ENCODE measurements around the gene CAPN10. TPM values are rescaled to one million over a fixed set of nuclear protein-coding genes. Genes with fewer than 3 reads are reported as not detected.

Gene CAPN10
- total RNA-seq, 1 experiment from 2014 or later = 69.0 TPM

- DNase-seq = peak; percentile 86
- H3K4me3 ChIP-seq (ENCODE audit: insufficient read depth, low read depth, low read length) = peak overlapping the region; percentile 92
These were observed 626 bp downstream of the CAPN10 start for GRCh38 chr2:240586919-240587800.

GRCh38 chr2:240588006-240588655, 1.6 kb downstream of the CAPN10 start:
- H3K27me3 ChIP-seq (ENCODE audit: control insufficient read depth, insufficient read depth, low read length) = no peaks in the 10 kb centered on the region
- DNase-seq = no peak
- no peak overlapping the region for H3K4me3 ChIP-seq (ENCODE audit: insufficient read depth, low read depth, low read length)
- H3K36me3 ChIP-seq (replicated peaks; ENCODE audit: control insufficient read depth, insufficient read depth, low read length) = peaks cover 5% of the 10 kb centered on the region

More at GRCh38 chr2:240586919-240587800, 626 bp downstream of the CAPN10 start:
- H3K27me3 ChIP-seq (ENCODE audit: control insufficient read depth, insufficient read depth, low read length) = no peaks in the 10 kb centered on the region
- peaks cover 5% of the 10 kb centered on the region for H3K36me3 ChIP-seq (replicated peaks; ENCODE audit: control insufficient read depth, insufficient read depth, low read length)

GRCh38 chr2:240588669-240589068, 2.1 kb downstream of the CAPN10 start:
- Histone ChIP-seq H3K4me3 (ENCODE audit: insufficient read depth, low read depth, low read length) (no peak overlapping the region), H3K36me3 (replicated peaks; ENCODE audit: control insufficient read depth, insufficient read depth, low read length) (peaks cover 5% of the 10 kb centered on the region), H3K27me3 (ENCODE audit: control insufficient read depth, insufficient read depth, low read length) (no peaks in the 10 kb centered on the region)
- no peak for DNase-seq

- H3K4me3 ChIP-seq (ENCODE audit: insufficient read depth, low read depth, low read length) = no peak overlapping the region
- DNase-seq = no peak
- peaks cover 5% of the 10 kb centered on the region for H3K36me3 ChIP-seq (replicated peaks; ENCODE audit: control insufficient read depth, insufficient read depth, low read length)
- H3K27me3 ChIP-seq (ENCODE audit: control insufficient read depth, insufficient read depth, low read length) = no peaks in the 10 kb centered on the region
These were observed 2.8 kb downstream of the CAPN10 start for GRCh38 chr2:240589375-240589774.

- DNase-seq = no peak
- H3K27me3 ChIP-seq (ENCODE audit: control insufficient read depth, insufficient read depth, low read length) = no peaks in the 10 kb centered on the region
- H3K36me3 ChIP-seq (replicated peaks; ENCODE audit: control insufficient read depth, insufficient read depth, low read length) = peaks cover 4% of the 10 kb centered on the region
- H3K4me3 ChIP-seq (ENCODE audit: insufficient read depth, low read depth, low read length) = no peak overlapping the region
These were observed 3.5 kb downstream of the CAPN10 start for GRCh38 chr2:240589850-240590525.

- no peak overlapping the region for H3K4me3 ChIP-seq (ENCODE audit: insufficient read depth, low read depth, low read length)
- DNase-seq = no peak
These were observed 4.2 kb downstream of the CAPN10 start for GRCh38 chr2:240590681-240591111.

GRCh38 chr2:240591226-240591625, 4.7 kb downstream of the CAPN10 start:
- peaks cover 3% of the 10 kb centered on the region for H3K36me3 ChIP-seq (replicated peaks; ENCODE audit: control insufficient read depth, insufficient read depth, low read length)
- H3K4me3 ChIP-seq (ENCODE audit: insufficient read depth, low read depth, low read length) = no peak overlapping the region
- no peak for DNase-seq

More at GRCh38 chr2:240590681-240591111, 4.2 kb downstream of the CAPN10 start:
- Histone ChIP-seq H3K36me3 (replicated peaks; ENCODE audit: control insufficient read depth, insufficient read depth, low read length) (peaks cover 3% of the 10 kb centered on the region), H3K27me3 (ENCODE audit: control insufficient read depth, insufficient read depth, low read length) (no peaks in the 10 kb centered on the region)

GRCh38 chr2:240591784-240592183, 5.2 kb downstream of the CAPN10 start:
- H3K27me3 ChIP-seq (ENCODE audit: control insufficient read depth, insufficient read depth, low read length) = no peaks in the 10 kb centered on the region
- no peak overlapping the region for H3K4me3 ChIP-seq (ENCODE audit: insufficient read depth, low read depth, low read length)
- peaks cover 3% of the 10 kb centered on the region for H3K36me3 ChIP-seq (replicated peaks; ENCODE audit: control insufficient read depth, insufficient read depth, low read length)
- no peak for DNase-seq

More at GRCh38 chr2:240591226-240591625, 4.7 kb downstream of the CAPN10 start:
- no peaks in the 10 kb centered on the region for H3K27me3 ChIP-seq (ENCODE audit: control insufficient read depth, insufficient read depth, low read length)

GRCh38 chr2:240593026-240593702, 6.6 kb downstream of the CAPN10 start:
- no peaks in the 10 kb centered on the region for H3K27me3 ChIP-seq (ENCODE audit: control insufficient read depth, insufficient read depth, low read length)
- no peak overlapping the region for H3K4me3 ChIP-seq (ENCODE audit: insufficient read depth, low read depth, low read length)
- DNase-seq = peak; percentile 45
- peaks cover 3% of the 10 kb centered on the region for H3K36me3 ChIP-seq (replicated peaks; ENCODE audit: control insufficient read depth, insufficient read depth, low read length)

GRCh38 chr2:240593703-240594451, 7.3 kb downstream of the CAPN10 start:
- Histone ChIP-seq H3K36me3 (replicated peaks; ENCODE audit: control insufficient read depth, insufficient read depth, low read length) (peaks cover 3% of the 10 kb centered on the region), H3K27me3 (ENCODE audit: control insufficient read depth, insufficient read depth, low read length) (no peaks in the 10 kb centered on the region), H3K4me3 (ENCODE audit: insufficient read depth, low read depth, low read length) (no peak overlapping the region)
- DNase-seq = peak; percentile 56

- DNase-seq = no peak
- peaks cover 3% of the 10 kb centered on the region for H3K36me3 ChIP-seq (replicated peaks; ENCODE audit: control insufficient read depth, insufficient read depth, low read length)
- H3K4me3 ChIP-seq (ENCODE audit: insufficient read depth, low read depth, low read length) = no peak overlapping the region
- H3K27me3 ChIP-seq (ENCODE audit: control insufficient read depth, insufficient read depth, low read length) = no peaks in the 10 kb centered on the region
These were observed 8.2 kb downstream of the CAPN10 start for GRCh38 chr2:240594511-240595380.

- Histone ChIP-seq H3K36me3 (replicated peaks; ENCODE audit: control insufficient read depth, insufficient read depth, low read length) (peaks cover 5% of the 10 kb centered on the region), H3K27me3 (ENCODE audit: control insufficient read depth, insufficient read depth, low read length) (no peaks in the 10 kb centered on the region), H3K4me3 (ENCODE audit: insufficient read depth, low read depth, low read length) (no peak overlapping the region)
- peak; percentile 94 for DNase-seq
These were observed 9.0 kb downstream of the CAPN10 start for GRCh38 chr2:240595381-240596079.

All from H7 (cell line).